Smooth muscle cell (in vitro differentiated cells): ENCODE data around the gene KRT15. TPM values are rescaled to one million over a fixed set of nuclear protein-coding genes. Genes with fewer than 3 reads are reported as not detected.
A peak's percentile ranks its signal among the peaks of the same experiment; 100 is the strongest.

Experiments
- DNase-seq: peaks from one replicate; lab custom pipeline; 2025; ENCODE audit not compliant: unreplicated experiment; lab: John Stamatoyannopoulos, UW
- H2AFZ ChIP-seq: fragments of 200-600 bp; sonication (generic); 2 replicates; pipeline ENCODE4 v1.6.0; 2016; ENCODE audit warnings: antibody characterized with exemption, low read depth, mild to moderate bottlenecking
- H3F3A ChIP-seq: fragments of 200-600 bp; sonication (generic); 2 replicates; pipeline ENCODE4 v1.6.0; 2017; ENCODE audit warnings: antibody characterized with exemption, low read depth
- H3K27ac ChIP-seq: fragments of 200-600 bp; sonication (generic); 2 replicates; pipeline ENCODE4 v1.5.1; 2016; ENCODE audit warnings: low read depth, mild to moderate bottlenecking
- H3K27me3 ChIP-seq: fragments of 200-600 bp; sonication (generic); 2 replicates; pipeline ENCODE4 v1.6.1; 2016; ENCODE audit warnings: low read depth, mild to moderate bottlenecking
- H3K36me3 ChIP-seq: fragments of 200-600 bp; sonication (generic); 2 replicates; pipeline ENCODE4 v1.5.1; 2016; ENCODE audit warnings: low read depth
- H3K4me1 ChIP-seq: fragments of 200-600 bp; sonication (generic); 2 replicates; pipeline ENCODE4 v1.5.1; 2016; ENCODE audit warnings: low read depth
- H3K4me2 ChIP-seq: fragments of 200-600 bp; sonication (generic); 2 replicates; pipeline ENCODE4 v1.6.0; 2016; ENCODE audit warnings: mild to moderate bottlenecking
- H3K4me3 ChIP-seq: fragments of 200-600 bp; sonication (generic); 2 replicates; pipeline ENCODE4 v1.5.1; 2016; ENCODE audit warnings: mild to moderate bottlenecking
- H3K79me2 ChIP-seq: fragments of 200-600 bp; sonication (generic); 2 replicates; pipeline ENCODE4 v1.6.0; 2016; ENCODE audit warnings: low read depth, mild to moderate bottlenecking
- H3K9ac ChIP-seq: fragments of 200-600 bp; sonication (generic); 2 replicates; pipeline ENCODE4 v1.6.0; 2016; ENCODE audit warnings: low read depth
- H3K9me3 ChIP-seq: fragments of 200-600 bp; sonication (generic); replicated peaks from 2 replicates; pipeline ENCODE4 v1.5.1; 2016; ENCODE audit warnings: low read depth
- H4K20me1 ChIP-seq: fragments of 200-600 bp; sonication (generic); 2 replicates; pipeline ENCODE4 v1.6.0; 2016; ENCODE audit warnings: low read depth
- CTCF ChIP-seq: fragments of 200-600 bp; sonication (generic); IDR thresholded peaks from 2 replicates; pipeline ENCODE4 v1.5.1; 2017; ENCODE audit warnings: borderline replicate concordance, mild to moderate bottlenecking, antibody characterized with exemption; ENCODE audit not compliant: insufficient read depth, poor library complexity, severe bottlenecking
- WGBS: methylation state at CpG from one replicate; pipeline ENCODE4 v1.1.7; 2016; ENCODE audit warnings: low lambda C conversion rate; 5-methylcytosine and 5-hydroxymethylcytosine counted together
- polyA plus RNA-seq: library from polyadenylated mRNA; unstranded; fragments of >200 nt; fragmentation: Nextera tagmentation; extraction: Ambion mirVana; gene quantifications from 2 replicates; pipeline ENCODE4 v1.2.1, GENCODE V29; 2016
- total RNA-seq: library from RNA; depleted of rRNA; stranded (reverse); fragments of >200 nt; gene quantifications from 2 replicates; pipeline ENCODE4 v1.2.3, GENCODE V29; 2014

Gene KRT15
- total and polyA plus RNA-seq, 2 experiments from 2014 or later = 0.93 to 1.7 TPM

GRCh38 chr17:41507315-41507880 is 11.3 kb downstream of the KRT15 start:
- 62% methylated on average over 10 of the region's 10 CpGs for WGBS
- no peaks in the 10 kb centered on the region for H3K27me3 ChIP-seq
- H3K79me2 ChIP-seq = no peaks in the 10 kb centered on the region
- no peak overlapping the region for H3K4me2 ChIP-seq
- H3K9ac ChIP-seq = no peak overlapping the region
- no peaks in the 10 kb centered on the region for H3F3A ChIP-seq
- no peak overlapping the region for H2AFZ ChIP-seq
- no peaks in the 10 kb centered on the region for H3K4me1 ChIP-seq
- no peak overlapping the region for H3K4me3 ChIP-seq
- H3K27ac ChIP-seq = peak overlapping the region; percentile 31
- no peak for TF ChIP-seq CTCF
- no peaks in the 10 kb centered on the region for H4K20me1 ChIP-seq
- no peak for DNase-seq
- H3K9me3 ChIP-seq = no peaks in the 10 kb centered on the region
- no peaks in the 10 kb centered on the region for H3K36me3 ChIP-seq

- no peak overlapping the region for H2AFZ ChIP-seq
- H3K9ac ChIP-seq = no peak overlapping the region
- no peak overlapping the region for H3K4me3 ChIP-seq
- H3F3A ChIP-seq = no peaks in the 10 kb centered on the region
- TF ChIP-seq CTCF = no peak
- no peak overlapping the region for H3K4me2 ChIP-seq
- H3K27ac ChIP-seq = no peak overlapping the region
- H4K20me1 ChIP-seq = no peaks in the 10 kb centered on the region
- no peak for DNase-seq
- no peaks in the 10 kb centered on the region for H3K4me1 ChIP-seq
- H3K79me2 ChIP-seq = no peaks in the 10 kb centered on the region
- WGBS = 83% methylated on average over 14 of the region's 14 CpGs
- no peaks in the 10 kb centered on the region for H3K9me3 ChIP-seq
- H3K36me3 ChIP-seq = no peaks in the 10 kb centered on the region
- no peaks in the 10 kb centered on the region for H3K27me3 ChIP-seq
Observed at GRCh38 chr17:41505809-41506767, 12.6 kb downstream of the KRT15 start.

- Histone ChIP-seq H3K9me3 (no peaks in the 10 kb centered on the region), H3K79me2 (no peaks in the 10 kb centered on the region), H3K9ac (no peak within 1 kb of the TSS), H3K4me2 (no peak within 1 kb of the TSS), H3K27me3 (no peaks in the 10 kb centered on the region), H3K27ac (no peak within 1 kb of the TSS), H4K20me1 (no peaks in the 10 kb centered on the region), H3K36me3 (no peaks in the 10 kb centered on the region), H2AFZ (no peak within 1 kb of the TSS), H3K4me1 (no peaks in the 10 kb centered on the region), H3F3A (no peaks in the 10 kb centered on the region), H3K4me3 (no peak within 1 kb of the TSS)
- no peak for TF ChIP-seq CTCF
- 91% methylated on average over 17 of the region's 17 CpGs for WGBS
- no peak for DNase-seq
Observed at GRCh38 chr17:41505007-41505808, 13.5 kb downstream of the KRT15 start, which contains the start of gene KRT13. KRT13 (minus strand) TSS chr17:41505612; CDS start chr17:41505550, 62 bp downstream.
